HEK293 (cell line): Measurements from ENCODE around the gene HDLBP.

Source experiments
- CTCF ChIA-PET: fragments of 350-600 bp; formaldehyde crosslinking; extraction: SDS; loops from one replicate; lab custom pipeline; 2021; ENCODE audit warnings: antibody characterized with exemption; lab: Yijun Ruan, JAX
- POLR2A ChIA-PET: fragments of 300-600 bp; formaldehyde crosslinking; extraction: SDS; loops from one replicate; lab custom pipeline; 2020; ENCODE audit warnings: antibody characterized with exemption, inconsistent platforms; lab: Yijun Ruan, JAX
- H3K27ac ChIP-seq: fragments of 200-500 bp; sonication (Bioruptor generic); 2 replicates; pipeline ENCODE4 v1.5.1; 2014; ENCODE audit warnings: low read depth, low read length, control low read depth, inconsistent platforms; ENCODE audit errors: extremely low read depth
- H3K36me3 ChIP-seq, 2 experiments: fragments of 200-500 bp in 1 of 2; sonication (Bioruptor generic) in 1 of 2; 1 replicate in 1 of 2; 2 replicates in 1 of 2; pipeline ENCODE4 v1.5.1; 2014 to 2017; ENCODE audit warnings: inconsistent platforms in 2 of 2, low read length in 2 of 2; ENCODE audit not compliant: control insufficient read depth in 2 of 2, insufficient read depth in 1 of 2
- H3K4me1 ChIP-seq: fragments of 200-500 bp; sonication (Bioruptor generic); 2 replicates; pipeline ENCODE4 v1.5.1; 2014; ENCODE audit warnings: mild to moderate bottlenecking, low read length, inconsistent platforms; ENCODE audit not compliant: control insufficient read depth, insufficient read depth
- H3K4me3 ChIP-seq: 2 replicates; pipeline ENCODE4 v1.5.1; 2011; ENCODE audit warnings: low read depth, mild to moderate bottlenecking, control low read depth, low read length, moderate library complexity
- H3K9me3 ChIP-seq: fragments of 200-500 bp; sonication (Bioruptor generic); 2 replicates; pipeline ENCODE4 v1.5.1; 2014; ENCODE audit warnings: low read depth, low read length, inconsistent platforms; ENCODE audit not compliant: control insufficient read depth, insufficient read depth
- KLF7 ChIP-seq: fragments of 450-650 bp; formaldehyde crosslinking; IDR thresholded peaks from 2 replicates; pipeline ENCODE4 v1.5.1; 2016; ENCODE audit warnings: missing biosample characterization, missing genetic modification characterization, borderline replicate concordance
- RBAK ChIP-seq: fragments of 450-650 bp; formaldehyde crosslinking; IDR thresholded peaks from 2 replicates; pipeline ENCODE4 v1.5.1; 2016; ENCODE audit warnings: missing biosample characterization, missing genetic modification characterization
- SCRT1 ChIP-seq: fragments of 450-650 bp; formaldehyde crosslinking; IDR thresholded peaks from 2 replicates; pipeline ENCODE4 v1.5.1; 2016; ENCODE audit warnings: missing biosample characterization, missing genetic modification characterization, borderline replicate concordance
- SP2 ChIP-seq: fragments of 450-650 bp; formaldehyde crosslinking; IDR thresholded peaks from 2 replicates; pipeline ENCODE4 v1.5.1; 2016; ENCODE audit warnings: missing biosample characterization, missing genetic modification characterization
- ZBTB17 ChIP-seq: fragments of 450-650 bp; formaldehyde crosslinking; IDR thresholded peaks from 2 replicates; pipeline ENCODE4 v1.5.1; 2016; ENCODE audit warnings: missing biosample characterization, missing genetic modification characterization
- ZBTB20 ChIP-seq: fragments of 450-650 bp; formaldehyde crosslinking; IDR thresholded peaks from 2 replicates; pipeline ENCODE4 v1.5.1; 2016; ENCODE audit warnings: missing biosample characterization, missing genetic modification characterization
- ZBTB48 ChIP-seq: fragments of 450-650 bp; formaldehyde crosslinking; IDR thresholded peaks from 2 replicates; pipeline ENCODE4 v1.5.1; 2016; ENCODE audit warnings: missing biosample characterization, missing genetic modification characterization
- ZNF23 ChIP-seq: fragments of 450-650 bp; formaldehyde crosslinking; IDR thresholded peaks from 2 replicates; pipeline ENCODE4 v1.5.1; 2016; ENCODE audit warnings: missing biosample characterization, missing genetic modification characterization, borderline replicate concordance
- ZNF341 ChIP-seq: fragments of 450-650 bp; formaldehyde crosslinking; IDR thresholded peaks from 2 replicates; pipeline ENCODE4; 2016; ENCODE audit warnings: low read depth, missing biosample characterization, missing genetic modification characterization
- ZNF394 ChIP-seq: fragments of 450-650 bp; formaldehyde crosslinking; IDR thresholded peaks from 2 replicates; pipeline ENCODE4 v1.5.1; 2016; ENCODE audit warnings: missing biosample characterization, missing genetic modification characterization, mild to moderate bottlenecking, moderate library complexity, borderline replicate concordance
- ZNF433 ChIP-seq: fragments of 450-650 bp; formaldehyde crosslinking; IDR thresholded peaks from 2 replicates; pipeline ENCODE4 v1.5.1; 2016; ENCODE audit warnings: missing biosample characterization, missing genetic modification characterization, low read depth
- ZNF521 ChIP-seq: fragments of 450-650 bp; formaldehyde crosslinking; IDR thresholded peaks from 2 replicates; pipeline ENCODE4 v1.5.1; 2017; ENCODE audit warnings: missing biosample characterization, mild to moderate bottlenecking, missing genetic modification characterization
- ZNF596 ChIP-seq: fragments of 450-650 bp; IDR thresholded peaks from 2 replicates; pipeline ENCODE4 v1.5.0; 2018; ENCODE audit warnings: missing biosample characterization, mild to moderate bottlenecking, missing genetic modification characterization, moderate library complexity
- ZNF768 ChIP-seq: fragments of 450-650 bp; formaldehyde crosslinking; IDR thresholded peaks from 2 replicates; pipeline ENCODE4 v1.5.1; 2018; ENCODE audit warnings: missing biosample characterization, mild to moderate bottlenecking, missing genetic modification characterization
- ZNF785 ChIP-seq: fragments of 450-650 bp; formaldehyde crosslinking; IDR thresholded peaks from 2 replicates; pipeline ENCODE4 v1.5.1; 2016; ENCODE audit warnings: missing biosample characterization, missing genetic modification characterization
- ZSCAN16 ChIP-seq: fragments of 450-650 bp; formaldehyde crosslinking; IDR thresholded peaks from 2 replicates; pipeline ENCODE4 v1.5.1; 2016; ENCODE audit warnings: missing biosample characterization, missing genetic modification characterization
- ZSCAN30 ChIP-seq: fragments of 450-650 bp; IDR thresholded peaks from 2 replicates; pipeline ENCODE4 v1.5.1; 2018; ENCODE audit warnings: missing biosample characterization, mild to moderate bottlenecking, missing genetic modification characterization, moderate library complexity
- TF ChIP-seq, protein P1 (sequence below): fragments of 450-650 bp; formaldehyde crosslinking; IDR thresholded peaks from 2 replicates; pipeline ENCODE4 v1.5.1; 2016; ENCODE audit warnings: missing biosample characterization, missing genetic modification characterization
- TF ChIP-seq, protein P2 (sequence below): fragments of 450-650 bp; formaldehyde crosslinking; IDR thresholded peaks from 2 replicates; pipeline ENCODE4 v1.5.1; 2016; ENCODE audit warnings: missing biosample characterization, missing genetic modification characterization
- TF ChIP-seq, protein P3 (sequence below): fragments of 450-650 bp; formaldehyde crosslinking; IDR thresholded peaks from 2 replicates; pipeline ENCODE4 v1.5.1; 2016; ENCODE audit warnings: missing biosample characterization, missing genetic modification characterization, borderline replicate concordance
- TF ChIP-seq, protein P4 (sequence below): fragments of 450-650 bp; formaldehyde crosslinking; IDR thresholded peaks from 2 replicates; pipeline ENCODE4 v1.5.1; 2016; ENCODE audit warnings: missing biosample characterization, missing genetic modification characterization

HDLBP gene

DNA sequence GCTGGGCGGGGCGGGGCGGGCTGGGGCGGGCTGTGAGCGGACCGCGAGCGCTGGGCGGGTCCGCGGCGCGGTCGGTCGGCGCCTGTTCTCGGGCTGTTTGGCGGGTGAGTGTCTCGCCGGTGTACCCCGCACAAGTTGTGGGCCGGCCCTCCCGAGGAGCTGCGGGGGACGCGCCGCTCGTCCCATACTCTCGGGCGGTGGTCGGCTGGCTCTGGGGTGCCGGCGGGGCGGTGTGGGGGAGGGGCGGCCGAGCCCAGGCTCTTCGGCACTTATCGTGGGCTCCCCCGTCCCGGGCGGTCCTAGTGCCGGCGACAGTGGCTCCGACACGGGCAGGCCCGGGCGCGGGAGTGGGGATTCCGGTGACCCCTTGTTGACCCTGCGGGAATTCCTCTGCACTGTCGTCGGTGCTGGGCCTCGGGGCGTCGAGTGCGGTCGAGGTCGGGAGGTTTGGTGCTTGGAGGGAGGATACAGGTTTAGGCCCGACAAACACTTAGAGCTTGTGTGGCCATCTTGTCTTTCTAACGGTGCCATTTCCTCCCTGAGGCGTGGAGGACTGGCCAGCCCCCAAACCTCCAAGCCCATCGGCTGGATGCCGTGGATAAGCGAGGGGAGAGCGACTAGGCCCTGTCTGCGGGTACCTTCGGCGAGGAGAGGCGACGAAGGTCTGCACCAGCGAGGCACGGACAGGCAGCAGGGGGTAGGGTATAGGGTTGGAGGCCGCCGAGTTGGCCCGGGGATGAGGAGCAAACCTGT is 583 bp upstream of the HDLBP start, which contains the start of gene SEPTIN2 (continued):
- TF ChIP-seq, protein P1, sequence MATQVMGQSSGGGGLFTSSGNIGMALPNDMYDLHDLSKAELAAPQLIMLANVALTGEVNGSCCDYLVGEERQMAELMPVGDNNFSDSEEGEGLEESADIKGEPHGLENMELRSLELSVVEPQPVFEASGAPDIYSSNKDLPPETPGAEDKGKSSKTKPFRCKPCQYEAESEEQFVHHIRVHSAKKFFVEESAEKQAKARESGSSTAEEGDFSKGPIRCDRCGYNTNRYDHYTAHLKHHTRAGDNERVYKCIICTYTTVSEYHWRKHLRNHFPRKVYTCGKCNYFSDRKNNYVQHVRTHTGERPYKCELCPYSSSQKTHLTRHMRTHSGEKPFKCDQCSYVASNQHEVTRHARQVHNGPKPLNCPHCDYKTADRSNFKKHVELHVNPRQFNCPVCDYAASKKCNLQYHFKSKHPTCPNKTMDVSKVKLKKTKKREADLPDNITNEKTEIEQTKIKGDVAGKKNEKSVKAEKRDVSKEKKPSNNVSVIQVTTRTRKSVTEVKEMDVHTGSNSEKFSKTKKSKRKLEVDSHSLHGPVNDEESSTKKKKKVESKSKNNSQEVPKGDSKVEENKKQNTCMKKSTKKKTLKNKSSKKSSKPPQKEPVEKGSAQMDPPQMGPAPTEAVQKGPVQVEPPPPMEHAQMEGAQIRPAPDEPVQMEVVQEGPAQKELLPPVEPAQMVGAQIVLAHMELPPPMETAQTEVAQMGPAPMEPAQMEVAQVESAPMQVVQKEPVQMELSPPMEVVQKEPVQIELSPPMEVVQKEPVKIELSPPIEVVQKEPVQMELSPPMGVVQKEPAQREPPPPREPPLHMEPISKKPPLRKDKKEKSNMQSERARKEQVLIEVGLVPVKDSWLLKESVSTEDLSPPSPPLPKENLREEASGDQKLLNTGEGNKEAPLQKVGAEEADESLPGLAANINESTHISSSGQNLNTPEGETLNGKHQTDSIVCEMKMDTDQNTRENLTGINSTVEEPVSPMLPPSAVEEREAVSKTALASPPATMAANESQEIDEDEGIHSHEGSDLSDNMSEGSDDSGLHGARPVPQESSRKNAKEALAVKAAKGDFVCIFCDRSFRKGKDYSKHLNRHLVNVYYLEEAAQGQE (tag by site-specific recombination) = 0 out of 2 replicates have a peak, but pooled peaks have one; percentile 10
- peak; percentile 7; the same call in 1 of the 2 replicates for TF ChIP-seq ZNF341
- TF ChIP-seq KLF7 = peak; percentile 15; the same call in 1 of the 2 replicates
- 0 out of 2 replicates have a peak, but pooled peaks have one; percentile 46 for TF ChIP-seq ZNF785
- TF ChIP-seq ZNF433 (tag by site-specific recombination) = no peak
- peak; percentile 67; the same call in 1 of the 2 replicates for TF ChIP-seq ZBTB20 (tag by site-specific recombination)
- no peak for TF ChIP-seq ZNF521 (tag by site-specific recombination)
- peak; percentile 26; the same call in 1 of the 2 replicates for TF ChIP-seq SP2 (tag by site-specific recombination)
- TF ChIP-seq SCRT1 (tag by site-specific recombination) = peak; percentile 71

DNA sequence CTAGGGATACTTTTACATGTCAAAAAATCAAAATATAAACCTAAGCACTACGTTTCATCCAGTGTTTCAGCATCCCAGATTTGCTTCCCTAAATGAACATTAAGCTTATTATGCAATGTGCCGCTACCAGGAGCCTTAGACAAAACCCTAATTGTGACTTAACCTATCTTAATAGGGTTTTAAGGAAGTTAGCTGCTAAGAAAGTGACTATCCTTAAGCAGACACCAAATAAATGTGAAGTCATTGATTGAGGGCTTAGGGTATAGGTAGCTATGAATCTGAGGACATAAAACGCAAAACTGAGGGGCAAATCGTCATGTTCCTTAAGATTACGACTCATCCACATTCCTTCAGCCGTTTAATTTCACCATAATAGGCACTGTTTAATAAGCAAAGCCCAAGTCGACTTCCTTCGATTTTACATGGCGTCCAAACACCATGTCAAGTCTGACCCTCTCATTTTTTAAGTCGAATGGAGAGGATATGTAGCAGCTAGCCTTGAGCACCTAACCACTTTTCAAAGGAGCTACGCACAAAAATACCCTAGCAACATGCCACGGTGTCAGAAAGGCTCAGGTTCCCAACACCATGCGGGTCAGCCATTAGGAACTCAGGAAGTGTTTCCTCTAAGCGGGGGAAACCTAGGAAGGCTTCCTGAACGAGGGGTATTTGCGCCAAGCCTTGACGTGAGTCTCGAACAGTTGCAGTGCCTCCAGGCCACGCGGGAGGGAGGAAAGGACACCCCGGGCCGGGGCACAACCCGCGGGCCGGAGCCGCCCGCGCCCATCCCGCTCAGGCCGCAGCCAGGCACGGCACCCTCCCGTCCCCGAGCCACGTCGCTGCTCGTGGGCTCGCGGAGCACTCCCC is 1.0 kb downstream of the HDLBP start:
- peak overlapping the region; percentile 94 for H3K4me3 ChIP-seq
- TF ChIP-seq, protein P2, sequence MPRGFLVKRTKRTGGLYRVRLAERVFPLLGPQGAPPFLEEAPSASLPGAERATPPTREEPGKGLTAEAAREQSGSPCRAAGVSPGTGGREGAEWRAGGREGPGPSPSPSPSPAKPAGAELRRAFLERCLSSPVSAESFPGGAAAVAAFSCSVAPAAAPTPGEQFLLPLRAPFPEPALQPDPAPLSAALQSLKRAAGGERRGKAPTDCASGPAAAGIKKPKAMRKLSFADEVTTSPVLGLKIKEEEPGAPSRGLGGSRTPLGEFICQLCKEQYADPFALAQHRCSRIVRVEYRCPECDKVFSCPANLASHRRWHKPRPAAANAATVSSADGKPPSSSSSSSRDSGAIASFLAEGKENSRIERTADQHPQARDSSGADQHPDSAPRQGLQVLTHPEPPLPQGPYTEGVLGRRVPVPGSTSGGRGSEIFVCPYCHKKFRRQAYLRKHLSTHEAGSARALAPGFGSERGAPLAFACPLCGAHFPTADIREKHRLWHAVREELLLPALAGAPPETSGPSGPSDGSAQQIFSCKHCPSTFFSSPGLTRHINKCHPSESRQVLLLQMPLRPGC = 0 out of 2 replicates have a peak, but pooled peaks have one; percentile 15
- TF ChIP-seq ZNF596 (peak; percentile 45; the same call in 1 of the 2 replicates), ZNF23 (tag by site-specific recombination) (no peak), RBAK (tag by site-specific recombination) (no peak), ZNF768 (tag by site-specific recombination) (0 out of 2 replicates have a peak, but pooled peaks have one; percentile 34), ZBTB17 (tag by site-specific recombination) (no peak), ZSCAN30 (tag by site-specific recombination) (no peak), ZNF394 (no peak), ZBTB48 (tag by site-specific recombination) (peak; percentile 79; the same call in 1 of the 2 replicates), ZSCAN16 (tag by site-specific recombination) (no peak)
- TF ChIP-seq, protein P3, sequence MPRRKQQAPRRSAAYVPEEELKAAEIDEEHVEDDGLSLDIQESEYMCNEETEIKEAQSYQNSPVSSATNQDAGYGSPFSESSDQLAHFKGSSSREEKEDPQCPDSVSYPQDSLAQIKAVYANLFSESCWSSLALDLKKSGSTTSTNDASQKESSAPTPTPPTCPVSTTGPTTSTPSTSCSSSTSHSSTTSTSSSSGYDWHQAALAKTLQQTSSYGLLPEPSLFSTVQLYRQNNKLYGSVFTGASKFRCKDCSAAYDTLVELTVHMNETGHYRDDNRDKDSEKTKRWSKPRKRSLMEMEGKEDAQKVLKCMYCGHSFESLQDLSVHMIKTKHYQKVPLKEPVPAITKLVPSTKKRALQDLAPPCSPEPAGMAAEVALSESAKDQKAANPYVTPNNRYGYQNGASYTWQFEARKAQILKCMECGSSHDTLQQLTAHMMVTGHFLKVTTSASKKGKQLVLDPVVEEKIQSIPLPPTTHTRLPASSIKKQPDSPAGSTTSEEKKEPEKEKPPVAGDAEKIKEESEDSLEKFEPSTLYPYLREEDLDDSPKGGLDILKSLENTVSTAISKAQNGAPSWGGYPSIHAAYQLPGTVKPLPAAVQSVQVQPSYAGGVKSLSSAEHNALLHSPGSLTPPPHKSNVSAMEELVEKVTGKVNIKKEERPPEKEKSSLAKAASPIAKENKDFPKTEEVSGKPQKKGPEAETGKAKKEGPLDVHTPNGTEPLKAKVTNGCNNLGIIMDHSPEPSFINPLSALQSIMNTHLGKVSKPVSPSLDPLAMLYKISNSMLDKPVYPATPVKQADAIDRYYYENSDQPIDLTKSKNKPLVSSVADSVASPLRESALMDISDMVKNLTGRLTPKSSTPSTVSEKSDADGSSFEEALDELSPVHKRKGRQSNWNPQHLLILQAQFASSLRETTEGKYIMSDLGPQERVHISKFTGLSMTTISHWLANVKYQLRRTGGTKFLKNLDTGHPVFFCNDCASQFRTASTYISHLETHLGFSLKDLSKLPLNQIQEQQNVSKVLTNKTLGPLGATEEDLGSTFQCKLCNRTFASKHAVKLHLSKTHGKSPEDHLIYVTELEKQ (tag by site-specific recombination) = no peak
- TF ChIP-seq, protein P4, sequence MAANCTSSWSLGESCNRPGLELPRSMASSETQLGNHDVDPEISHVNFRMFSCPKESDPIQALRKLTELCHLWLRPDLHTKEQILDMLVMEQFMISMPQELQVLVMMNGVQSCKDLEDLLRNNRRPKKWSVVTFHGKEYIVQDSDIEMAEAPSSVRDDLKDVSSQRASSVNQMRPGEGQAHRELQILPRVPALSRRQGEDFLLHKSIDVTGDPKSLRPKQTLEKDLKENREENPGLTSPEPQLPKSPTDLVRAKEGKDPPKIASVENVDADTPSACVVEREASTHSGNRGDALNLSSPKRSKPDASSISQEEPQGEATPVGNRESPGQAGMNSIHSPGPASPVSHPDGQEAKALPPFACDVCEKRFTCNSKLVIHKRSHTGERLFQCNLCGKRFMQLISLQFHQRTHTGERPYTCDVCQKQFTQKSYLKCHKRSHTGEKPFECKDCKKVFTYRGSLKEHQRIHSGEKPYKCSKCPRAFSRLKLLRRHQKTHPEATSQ = 0 out of 2 replicates have a peak, but pooled peaks have one; percentile 27
- H3K4me1 ChIP-seq = peaks cover 23% of the 10 kb centered on the region
- peaks cover 2 to 18% of the 10 kb centered on the region in 2 experiments; a peak in 2 of 3 replicates for H3K36me3 ChIP-seq
- POLR2A ChIA-PET = interaction anchor here (0.6 to 3.2 kb wide), 15 partner anchors 8 to 773 kb away, joined by 3 to 21 read pairs (median 5); partner anchors contain the start of genes DTYMK and PASK
- no peaks in the 10 kb centered on the region for H3K9me3 ChIP-seq
- H3K27ac ChIP-seq = peak overlapping the region; percentile 99
- CTCF ChIA-PET = interaction anchor here (0.7 to 1.1 kb wide), 6 partner anchors 10 to 315 kb away, joined by 3 to 4 read pairs (median 4); no protein-coding TSS in a partner anchor
